HG02840 (cell line): Measurements from ENCODE around the gene CEPT1.
A peak's percentile ranks its signal among the peaks of the same experiment; 100 is the strongest.
"Not testable (repeated sequence)": the region's sequence is repeated elsewhere in the genome, so short reads cannot be mapped to it uniquely, and the experiment has no call there.

Experiments
- ATAC-seq: cut with Tn5 transposase; IDR thresholded peaks from one replicate; pipeline ENCODE4 v1.9.1; 2021; ENCODE audit warnings: mild to moderate bottlenecking, moderate library complexity, moderate number of reproducible peaks; ENCODE audit not compliant: unreplicated experiment, low FRiP score

The CEPT1 gene

GRCh38 chr1:111205714-111206050 is 65.7 kb downstream of the CEPT1 start:
- no peak for ATAC-seq

GRCh38 chr1:111208921-111209320 is 68.9 kb downstream of the CEPT1 start:
- ATAC-seq, result no peak

- ATAC-seq, result no peak
Observed at GRCh38 chr1:111209622-111210021, 69.6 kb downstream of the CEPT1 start.

- ATAC-seq, result no peak
Observed at GRCh38 chr1:111211921-111212320, 71.9 kb downstream of the CEPT1 start.

GRCh38 chr1:111212634-111213335 is 72.8 kb downstream of the CEPT1 start:
- ATAC-seq, result no peak

- ATAC-seq, result no peak
Observed at GRCh38 chr1:111213412-111213811, 73.4 kb downstream of the CEPT1 start.

GRCh38 chr1:111214074-111214801 is 74.2 kb downstream of the CEPT1 start:
- ATAC-seq, result no peak

GRCh38 chr1:111214884-111215283 is 74.9 kb downstream of the CEPT1 start:
- no peak for ATAC-seq

- not testable (repeated sequence) for ATAC-seq
Observed at GRCh38 chr1:111215285-111215684, 75.3 kb downstream of the CEPT1 start.

GRCh38 chr1:111216751-111217150 is 76.7 kb downstream of the CEPT1 start:
- ATAC-seq, result no peak

GRCh38 chr1:111217183-111217910 is 77.3 kb downstream of the CEPT1 start:
- no peak for ATAC-seq

GRCh38 chr1:111218701-111219556 is 78.9 kb downstream of the CEPT1 start:
- ATAC-seq, result no peak

- ATAC-seq, result peak; percentile 20
Observed at GRCh38 chr1:111219557-111220286, 79.7 kb downstream of the CEPT1 start.

GRCh38 chr1:111220302-111220890 is 80.4 kb downstream of the CEPT1 start:
- no peak for ATAC-seq

- ATAC-seq, result no peak
Observed at GRCh38 chr1:111221276-111221632, 81.2 kb downstream of the CEPT1 start.

- peak; percentile 57 for ATAC-seq
Observed at GRCh38 chr1:111221633-111222291, 81.7 kb downstream of the CEPT1 start.

- ATAC-seq, result peak; percentile 4
Observed at GRCh38 chr1:111222308-111223125, 82.5 kb downstream of the CEPT1 start.

- no peak for ATAC-seq
Observed at GRCh38 chr1:111223126-111223685, 83.2 kb downstream of the CEPT1 start.
